Neuronal stem cell (in vitro differentiated cells): ENCODE data around the gene TRAK2.

Source experiments
- DNase-seq: peaks from one replicate; pipeline ENCODE4 v3.0.0-alpha.2; 2013; ENCODE audit warnings: low spot score
- H2AFZ ChIP-seq: one replicate; pipeline ENCODE4 v1.6.1; 2013; ENCODE audit warnings: mild to moderate bottlenecking, low read length, inconsistent platforms
- H2AK5ac ChIP-seq: 2 replicates; pipeline ENCODE4 v1.6.1; 2013; ENCODE audit warnings: low read depth, mild to moderate bottlenecking, inconsistent platforms, low read length, moderate library complexity, mixed read lengths
- H2BK120ac ChIP-seq: 2 replicates; pipeline ENCODE4 v1.6.1; 2013; ENCODE audit warnings: low read depth, mild to moderate bottlenecking, inconsistent platforms, low read length, moderate library complexity, mixed read lengths
- H2BK12ac ChIP-seq: one replicate; pipeline ENCODE4 v1.6.1; 2013; ENCODE audit warnings: low read length, inconsistent platforms
- H2BK15ac ChIP-seq: 2 replicates; pipeline ENCODE4 v1.6.1; 2013; ENCODE audit warnings: mild to moderate bottlenecking, low read length, inconsistent platforms, mixed read lengths
- H2BK5ac ChIP-seq: one replicate; pipeline ENCODE4 v1.6.1; 2013; ENCODE audit warnings: inconsistent platforms, mild to moderate bottlenecking, low read length, moderate library complexity
- H3K14ac ChIP-seq: one replicate; pipeline ENCODE4 v1.6.1; 2013; ENCODE audit warnings: low read length, inconsistent platforms
- H3K18ac ChIP-seq: 2 replicates; pipeline ENCODE4 v1.6.1; 2013; ENCODE audit warnings: low read length, inconsistent platforms
- H3K23ac ChIP-seq: 2 replicates; pipeline ENCODE4 v1.6.1; 2013; ENCODE audit warnings: low read depth, mild to moderate bottlenecking, mixed read lengths, low read length, inconsistent platforms; ENCODE audit not compliant: poor library complexity
- H3K27ac ChIP-seq: replicated peaks from 3 replicates; pipeline ENCODE4 v1.5.1; 2013; ENCODE audit warnings: low read length, inconsistent platforms
- H3K27me3 ChIP-seq, 3 experiments: 2 replicates each; pipeline ENCODE4 v1.6.1; 2013; ENCODE audit warnings: low read length in 3 of 3, mild to moderate bottlenecking in 2 of 3, inconsistent platforms in 1 of 3, low read depth in 1 of 3, mixed read lengths in 1 of 3, moderate library complexity in 1 of 3; ENCODE audit not compliant: control insufficient read depth in 3 of 3, insufficient read depth in 3 of 3
- H3K36me3 ChIP-seq, 2 donors: replicated peaks in 1 of 2; 2 replicates each; pipeline ENCODE4 v1.6.1; 2013; ENCODE audit warnings: low read length in 2 of 2; ENCODE audit not compliant: control insufficient read depth in 2 of 2, insufficient read depth in 2 of 2
- H3K4ac ChIP-seq: 2 replicates; pipeline ENCODE4 v1.6.1; 2013; ENCODE audit warnings: inconsistent platforms, mild to moderate bottlenecking, low read length, moderate library complexity
- H3K4me1 ChIP-seq, 2 donors: 1 replicate in 1 of 2; 2 replicates in 1 of 2; pipeline ENCODE4 v1.6.1; 2013; ENCODE audit warnings: low read length in 2 of 2, low read depth in 1 of 2; ENCODE audit not compliant: control insufficient read depth in 2 of 2, insufficient read depth in 1 of 2
- H3K4me2 ChIP-seq: one replicate; pipeline ENCODE4 v1.6.1; 2013; ENCODE audit warnings: mild to moderate bottlenecking, low read length, inconsistent platforms; ENCODE audit not compliant: insufficient read depth, poor library complexity, severe bottlenecking
- H3K4me3 ChIP-seq, 2 donors: 2 replicates each; pipeline ENCODE4 v1.5.1; 2013; ENCODE audit warnings: low read length in 2 of 2, mild to moderate bottlenecking in 2 of 2, inconsistent platforms in 1 of 2, moderate library complexity in 1 of 2
- H3K79me1 ChIP-seq: one replicate; pipeline ENCODE4 v1.6.1; 2013; ENCODE audit warnings: low read depth, mild to moderate bottlenecking, inconsistent platforms, low read length, moderate library complexity
- H3K9ac ChIP-seq: one replicate; pipeline ENCODE4 v1.6.1; 2013; ENCODE audit warnings: mild to moderate bottlenecking, low read depth, low read length, inconsistent platforms; ENCODE audit not compliant: poor library complexity
- H3K9me3 ChIP-seq, 2 donors: replicated peaks in 1 of 2; 2 replicates each; pipeline versions ENCODE3 to v1.6.1; 2013; ENCODE audit warnings: low read length in 2 of 2, mild to moderate bottlenecking in 2 of 2, inconsistent platforms in 1 of 2, low read depth in 1 of 2, mixed read lengths in 1 of 2, moderate library complexity in 1 of 2; ENCODE audit not compliant: control insufficient read depth in 2 of 2, insufficient read depth in 1 of 2
- H4K8ac ChIP-seq: one replicate; pipeline ENCODE4 v1.6.1; 2013; ENCODE audit warnings: low read depth, mild to moderate bottlenecking, inconsistent platforms, low read length, moderate library complexity
- H4K91ac ChIP-seq: one replicate; pipeline ENCODE4 v1.6.1; 2013; ENCODE audit warnings: low read length, low read depth, mild to moderate bottlenecking, inconsistent platforms; ENCODE audit not compliant: poor library complexity
- WGBS, 2 donors: extraction: QIAGEN DNeasy Blood & Tissue Kit; methylation state at CpG; one replicate each; pipeline ENCODE4 v1.1.7; 2013; ENCODE audit warnings: missing lambda C conversion rate in 2 of 2, mixed read lengths in 1 of 2; ENCODE audit not compliant: insufficient read length in 2 of 2, insufficient replicate concordance in 1 of 2; ENCODE audit errors: extremely low coverage in 2 of 2; 5-methylcytosine and 5-hydroxymethylcytosine counted together

Gene TRAK2

GRCh38 chr2:201396595-201396994 lies 54.7 kb downstream of the TRAK2 start:
- H3K9me3 ChIP-seq = no peaks in the 10 kb centered on the region
- no peak overlapping the region for H2BK15ac ChIP-seq
- H3K27me3 ChIP-seq = no peaks in the 10 kb centered on the region
- H4K8ac ChIP-seq = no peak overlapping the region
- H3K18ac ChIP-seq = no peak overlapping the region
- H3K79me1 ChIP-seq = no peaks in the 10 kb centered on the region
- H3K4me2 ChIP-seq = no peak overlapping the region
- H3K4ac ChIP-seq = no peak overlapping the region
- no peak overlapping the region for H3K27ac ChIP-seq
- no peak overlapping the region for H4K91ac ChIP-seq
- H2BK12ac ChIP-seq = no peak overlapping the region
- H3K14ac ChIP-seq = no peak overlapping the region
- H2AFZ ChIP-seq = no peak overlapping the region
- no CpG with 5 or more reads among the region's 8 CpGs for WGBS, 2 donors
- no peak overlapping the region for H3K4me3 ChIP-seq
- no peak overlapping the region for H2AK5ac ChIP-seq
- H2BK120ac ChIP-seq = no peak overlapping the region
- H3K9ac ChIP-seq = no peak overlapping the region
- H3K36me3 ChIP-seq = peaks cover 1 to 68% of the 10 kb centered on the region in 2 donors
- H2BK5ac ChIP-seq = no peak overlapping the region
- H3K23ac ChIP-seq = no peak overlapping the region
- no peak for DNase-seq
- H3K4me1 ChIP-seq = no peaks in the 10 kb centered on the region

GRCh38 chr2:201383136-201383535 lies 68.1 kb downstream of the TRAK2 start:
- WGBS, 2 donors = no CpG with 5 or more reads among the region's 1 CpG
- H2BK15ac ChIP-seq = no peak overlapping the region
- no peak overlapping the region for H3K23ac ChIP-seq
- H3K4ac ChIP-seq = no peak overlapping the region
- H3K9me3 ChIP-seq = peaks cover 0 to 2% of the 10 kb centered on the region in 2 donors
- no peak overlapping the region for H3K4me2 ChIP-seq
- H3K9ac ChIP-seq = no peak overlapping the region
- H4K91ac ChIP-seq = no peak overlapping the region
- no peak overlapping the region for H3K27ac ChIP-seq
- no peaks in the 10 kb centered on the region for H3K4me1 ChIP-seq
- H3K18ac ChIP-seq = no peak overlapping the region
- H3K79me1 ChIP-seq = no peaks in the 10 kb centered on the region
- H2AFZ ChIP-seq = no peak overlapping the region
- no peak overlapping the region for H2BK120ac ChIP-seq
- H3K4me3 ChIP-seq = no peak overlapping the region
- no peak for DNase-seq
- H4K8ac ChIP-seq = no peak overlapping the region
- H2BK5ac ChIP-seq = no peak overlapping the region
- no peak overlapping the region for H3K14ac ChIP-seq
- peaks cover 9 to 55% of the 10 kb centered on the region in 2 donors for H3K36me3 ChIP-seq
- H2BK12ac ChIP-seq = no peak overlapping the region
- no peaks in the 10 kb centered on the region for H3K27me3 ChIP-seq
- H2AK5ac ChIP-seq = no peak overlapping the region

- Histone ChIP-seq H3K14ac (no peak overlapping the region), H4K8ac (no peak overlapping the region), H2AFZ (no peak overlapping the region), H3K18ac (no peak overlapping the region), H3K79me1 (no peaks in the 10 kb centered on the region), H2BK120ac (no peak overlapping the region), H3K4ac (no peak overlapping the region), H3K4me3 (no peak overlapping the region), H3K4me2 (no peak overlapping the region), H3K27ac (no peak overlapping the region), H2AK5ac (no peak overlapping the region), H3K4me1 (no peaks in the 10 kb centered on the region), H2BK5ac (no peak overlapping the region), H3K9ac (no peak overlapping the region), H4K91ac (no peak overlapping the region), H3K27me3 (no peaks in the 10 kb centered on the region), H3K9me3 (peaks cover 0 to 2% of the 10 kb centered on the region in 2 donors), H2BK15ac (no peak overlapping the region), H3K23ac (no peak overlapping the region), H2BK12ac (no peak overlapping the region), H3K36me3 (peaks cover 6 to 23% of the 10 kb centered on the region in 2 donors)
- DNase-seq = no peak
- no CpG with 5 or more reads among the region's 5 CpGs for WGBS, 2 donors
Measured at GRCh38 chr2:201378496-201379397, 72.5 kb downstream of the TRAK2 start.

DNA sequence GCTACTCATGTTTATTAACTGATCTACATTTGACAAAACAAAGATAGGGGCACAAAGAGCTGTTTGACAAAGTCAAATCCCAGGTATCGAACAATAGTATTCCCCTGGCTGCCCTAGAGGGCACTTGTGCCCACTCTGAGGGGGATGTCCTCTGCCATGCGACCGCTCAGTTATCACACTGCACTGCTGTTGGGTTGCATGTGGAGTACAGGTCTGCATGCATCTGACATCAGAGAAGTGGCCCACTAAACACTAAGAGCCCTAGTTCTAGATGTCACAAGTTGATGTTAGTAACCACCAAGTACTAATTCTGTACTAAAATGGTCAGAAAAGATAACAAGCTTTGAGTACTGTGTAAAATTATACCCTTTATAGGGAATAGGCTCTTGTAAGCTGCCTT lies 74.0 kb downstream of the TRAK2 start:
- peaks cover 0 to 2% of the 10 kb centered on the region in 2 donors for H3K9me3 ChIP-seq
- no peak overlapping the region for H3K4ac ChIP-seq
- no peaks in the 10 kb centered on the region for H3K4me1 ChIP-seq
- H3K4me3 ChIP-seq = peak overlapping the region in 1 of 2 donors; percentile 26
- no peak for DNase-seq
- no peaks in the 10 kb centered on the region for H3K27me3 ChIP-seq
- H3K9ac ChIP-seq = no peak overlapping the region
- H3K14ac ChIP-seq = no peak overlapping the region
- no peaks in the 10 kb centered on the region for H3K79me1 ChIP-seq
- H4K91ac ChIP-seq = no peak overlapping the region
- no peak overlapping the region for H2AK5ac ChIP-seq
- H2BK12ac ChIP-seq = no peak overlapping the region
- no peak overlapping the region for H2BK120ac ChIP-seq
- no peak overlapping the region for H3K18ac ChIP-seq
- no peak overlapping the region for H2AFZ ChIP-seq
- H3K23ac ChIP-seq = no peak overlapping the region
- H2BK15ac ChIP-seq = no peak overlapping the region
- no CpG with 5 or more reads among the region's 3 CpGs for WGBS, 2 donors
- no peak overlapping the region for H2BK5ac ChIP-seq
- H3K27ac ChIP-seq = no peak overlapping the region
- no peak overlapping the region for H3K4me2 ChIP-seq
- no peak overlapping the region for H4K8ac ChIP-seq
- peaks cover 6 to 14% of the 10 kb centered on the region in 2 donors for H3K36me3 ChIP-seq
